ENCODE data around the gene TEX13A.
"Not testable (repeated sequence)": the region's sequence is repeated elsewhere in the genome, so short reads cannot be mapped to it uniquely, and the experiment has no call there.

The TEX13A gene

GRCh38 chrX:105220636-105221035 is at the start of gene TEX13A:
Gene TEX13A (minus strand): TSS chrX:105220694. CDS start chrX:105220397, 297 bp downstream.
- DNase-seq (ENCODE audit: low read depth) = no peak

GRCh38 chrX:105269386-105269785 is 48.9 kb upstream of the TEX13A start:
- DNase-seq (ENCODE audit: low read depth) = no peak

DNA sequence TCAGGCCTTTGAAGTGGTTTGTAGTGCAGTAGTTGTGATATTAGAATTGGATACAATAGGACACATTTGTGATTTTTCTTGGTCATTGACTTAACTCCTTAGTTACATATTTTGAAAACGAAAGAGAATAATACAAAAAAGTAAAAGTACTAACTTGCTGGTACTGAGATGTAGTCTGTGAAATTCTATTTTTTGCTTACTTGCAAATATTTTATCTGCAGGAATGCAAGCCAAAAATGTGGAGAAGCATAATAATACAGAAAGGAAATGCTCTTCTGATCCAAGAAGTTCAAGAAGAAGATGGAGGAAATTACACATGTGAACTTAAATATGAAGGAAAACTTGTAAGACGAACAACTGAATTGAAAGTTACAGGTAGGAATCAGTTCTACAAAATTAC is 46.7 kb upstream of the TEX13A start:
- no peak for DNase-seq (ENCODE audit: low read depth)

DNA sequence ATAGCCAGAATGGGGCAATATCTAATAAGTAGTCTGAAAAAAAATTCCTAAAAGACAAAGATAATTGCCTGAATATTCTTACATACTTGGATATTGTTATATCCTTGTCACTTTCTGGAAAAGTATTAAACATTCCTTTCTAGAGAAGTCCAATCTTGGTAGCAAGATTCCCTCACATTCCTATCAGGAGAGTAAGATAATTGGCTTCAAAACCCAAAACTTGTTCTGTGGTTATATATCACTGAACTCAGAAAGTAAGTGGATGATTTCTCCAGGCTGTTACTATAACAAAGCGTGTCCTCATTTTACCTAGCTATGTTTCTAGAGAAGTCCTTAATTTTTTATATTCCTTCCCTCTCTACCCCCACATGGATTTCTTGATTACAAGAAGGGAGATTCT is 46.0 kb upstream of the TEX13A start:
- DNase-seq (ENCODE audit: low read depth) = no peak

- DNase-seq (ENCODE audit: low read depth) = no peak
These were observed 44.6 kb upstream of the TEX13A start for GRCh38 chrX:105265093-105265492.

DNA sequence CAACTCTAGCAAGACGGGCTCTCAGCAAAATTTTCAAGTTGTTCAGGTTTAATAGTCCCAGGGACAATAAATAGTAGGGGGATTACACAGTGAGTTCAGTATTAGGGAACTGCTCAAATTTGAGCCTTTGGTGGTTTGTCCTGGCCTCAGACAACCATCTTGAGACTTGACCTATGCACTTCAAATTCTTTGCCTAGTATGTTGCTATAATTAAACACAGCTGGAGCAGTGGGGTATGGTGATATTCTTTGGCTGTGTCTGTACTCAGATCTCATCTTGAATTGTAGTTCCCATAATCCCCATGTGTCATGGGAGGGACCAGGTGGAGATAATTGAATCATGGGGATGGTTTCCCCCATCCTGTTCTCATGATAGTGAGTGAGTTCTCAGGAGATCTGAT is 43.3 kb upstream of the TEX13A start:
- DNase-seq (ENCODE audit: low read depth) = no peak

DNA sequence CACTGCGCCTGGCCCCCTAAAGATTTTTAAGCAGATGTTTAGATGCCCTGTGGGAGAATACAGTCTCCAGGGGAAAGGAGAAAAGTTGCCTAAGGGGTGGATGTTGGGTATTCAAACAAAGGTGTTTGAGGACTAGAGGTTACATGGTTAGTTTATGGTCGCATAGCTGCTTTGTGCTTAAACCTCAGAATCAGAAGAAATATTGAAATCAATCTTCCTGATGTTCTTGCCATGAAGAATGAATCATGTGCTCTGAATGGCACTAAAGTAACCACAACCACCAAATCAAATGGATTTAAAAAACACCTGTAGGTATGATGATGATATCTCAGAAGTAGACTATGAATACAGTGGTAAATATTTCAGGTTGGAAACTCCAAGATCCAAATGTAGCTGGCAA is 42.7 kb upstream of the TEX13A start:
- no peak for DNase-seq (ENCODE audit: low read depth)

GRCh38 chrX:105260291-105261043 is 40.0 kb upstream of the TEX13A start:
- DNase-seq (ENCODE audit: low read depth) = no peak

GRCh38 chrX:105241056-105241455 is 20.6 kb upstream of the TEX13A start:
- DNase-seq (ENCODE audit: low read depth) = no peak

DNA sequence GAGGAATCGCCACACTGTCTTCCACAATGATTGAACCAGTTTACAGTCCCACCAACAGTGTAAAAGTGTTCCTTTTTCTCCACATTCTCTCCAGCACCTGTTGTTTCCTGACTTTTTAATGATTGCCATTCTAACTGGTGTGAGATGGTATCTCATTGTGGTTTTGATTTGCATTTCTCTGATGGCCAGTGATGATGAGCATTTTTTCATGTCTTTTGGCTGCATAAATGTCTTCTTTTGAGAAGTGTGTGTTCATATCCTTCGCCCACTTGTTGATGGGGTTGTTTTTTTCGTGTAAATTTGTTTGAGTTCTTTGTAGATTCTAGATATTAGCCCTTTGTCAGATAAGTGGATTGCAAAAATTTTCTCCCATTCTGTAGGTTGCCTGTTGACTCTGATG is 16.9 kb upstream of the TEX13A start:
- not testable (repeated sequence) for DNase-seq (ENCODE audit: low read depth)

DNA sequence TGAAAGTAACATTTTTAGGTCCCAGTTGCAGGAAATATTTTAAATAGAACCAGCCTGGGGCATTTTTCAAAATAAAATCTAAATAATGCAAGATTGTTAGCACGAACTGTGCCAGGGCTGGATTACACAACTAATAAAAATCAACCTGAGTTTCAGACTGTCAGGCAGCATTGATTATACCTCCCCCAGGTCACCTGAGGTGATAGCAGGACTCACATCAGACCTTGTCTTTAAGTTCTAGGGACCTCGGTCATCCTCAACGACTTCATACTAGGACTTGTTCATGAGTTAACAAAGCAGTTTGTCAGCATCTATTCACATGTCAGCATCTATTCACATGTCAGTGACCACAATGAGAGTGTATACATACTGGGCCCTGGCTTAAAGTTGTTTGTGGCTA is 8.7 kb upstream of the TEX13A start:
- no peak for DNase-seq (ENCODE audit: low read depth)

DNA sequence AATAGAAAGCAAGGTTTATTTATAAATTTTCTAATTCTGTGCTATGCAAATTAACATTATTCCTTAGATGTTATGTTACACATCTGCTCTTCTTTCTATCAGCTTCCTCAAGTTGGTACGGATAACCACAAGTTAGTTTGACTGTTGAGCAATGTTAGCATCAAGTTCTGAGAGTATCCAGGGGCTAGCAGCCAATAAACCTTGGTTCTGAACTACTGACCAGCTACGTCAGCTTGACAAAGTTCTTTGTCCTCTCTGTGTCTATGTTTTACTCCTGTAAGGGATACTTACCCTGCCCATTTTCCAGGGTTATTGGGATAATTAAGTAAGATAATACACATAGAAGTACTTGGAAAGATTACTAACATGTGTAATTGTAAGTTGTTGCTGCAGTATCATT is 8.1 kb upstream of the TEX13A start:
- DNase-seq (ENCODE audit: low read depth) = no peak

DNA sequence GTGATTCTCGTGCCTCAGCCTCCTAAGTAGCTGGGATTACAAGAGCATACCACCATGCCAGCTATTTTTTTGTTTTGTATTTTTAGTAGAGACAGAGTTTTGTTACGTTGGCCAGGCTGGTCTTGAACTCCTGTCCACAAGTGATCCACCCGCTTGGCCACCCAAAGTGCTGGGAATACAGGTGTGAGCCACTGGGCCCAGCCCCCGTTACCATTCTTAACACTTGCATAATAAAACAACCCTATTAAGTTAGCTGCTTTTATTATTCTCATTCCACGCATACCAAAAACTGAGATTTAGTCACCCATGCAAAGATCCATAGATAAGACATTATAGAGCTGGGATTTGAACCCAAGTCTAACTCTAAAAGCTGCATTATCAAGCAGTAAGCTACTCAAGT is 6.0 kb upstream of the TEX13A start:
- DNase-seq (ENCODE audit: low read depth) = no peak

GRCh38 chrX:105221374-105221773 is 880 bp upstream of the TEX13A start:
- no peak for DNase-seq (ENCODE audit: low read depth)

GRCh38 chrX:105219454-105220401 is 766 bp downstream of the TEX13A start:
- no peak for DNase-seq (ENCODE audit: low read depth)

DNA sequence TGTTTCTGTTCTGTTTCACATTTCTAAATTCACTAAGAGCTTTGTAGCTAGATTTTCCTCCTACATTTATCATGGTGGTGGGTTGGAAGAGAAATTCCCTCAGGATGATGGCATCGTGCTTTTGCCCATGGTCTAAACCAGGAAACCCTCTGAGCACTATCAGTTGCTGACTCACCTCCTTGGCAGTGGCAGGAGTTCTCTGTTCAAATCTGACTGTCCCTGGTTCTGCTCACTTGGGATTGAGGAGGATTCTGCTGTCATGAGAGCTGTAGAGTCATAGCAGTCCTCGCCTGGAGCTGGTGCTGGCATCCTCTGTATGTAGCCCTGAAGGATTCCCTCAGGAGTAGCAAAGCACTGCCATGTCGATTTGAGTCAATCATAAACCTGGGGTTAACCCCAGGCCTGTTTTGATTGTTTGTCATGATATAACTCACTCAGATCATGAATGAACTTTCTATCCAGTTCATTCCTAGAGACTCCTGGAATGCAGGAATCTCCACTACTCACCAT is 9.4 kb downstream of the TEX13A start:
- no peak for DNase-seq (ENCODE audit: low read depth)

DNA sequence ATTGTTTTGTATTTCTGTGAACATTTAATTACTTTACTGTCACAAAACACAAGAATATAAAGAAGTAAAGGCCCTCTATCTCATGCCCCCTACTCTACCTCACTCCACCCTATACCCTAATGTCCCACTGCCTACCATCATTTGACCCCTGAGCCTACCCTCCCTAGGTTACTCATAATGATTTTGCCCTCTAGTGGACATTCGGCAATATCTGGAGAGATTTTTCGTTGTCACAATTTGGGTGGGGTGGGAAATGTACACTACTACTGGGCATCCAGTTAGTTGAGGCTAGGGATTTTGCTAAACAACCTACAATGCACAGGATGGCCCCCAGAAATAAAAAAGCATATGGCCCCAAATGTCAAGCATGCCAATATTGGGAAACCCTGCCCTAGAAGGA is 10.2 kb downstream of the TEX13A start:
- no peak for DNase-seq (ENCODE audit: low read depth)

DNA sequence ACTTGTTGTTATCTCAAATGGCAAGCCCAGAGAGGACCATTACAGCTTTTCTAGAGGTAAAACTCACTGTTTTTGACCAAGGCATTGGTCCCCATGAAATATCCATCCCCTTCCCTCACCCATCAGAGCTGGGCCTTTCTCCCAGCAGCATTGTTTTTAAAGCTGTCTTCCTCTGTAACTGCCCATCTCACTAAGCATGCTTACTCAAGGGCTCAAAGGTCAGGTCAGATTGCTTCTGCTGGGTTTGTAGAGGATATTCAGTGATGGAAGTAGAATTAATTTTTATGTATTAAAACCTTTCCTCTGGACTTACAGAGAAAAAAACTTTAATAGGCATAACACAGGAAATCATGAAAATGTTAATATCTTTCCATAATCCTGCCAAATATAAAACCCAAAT is 11.1 kb downstream of the TEX13A start:
- no peak for DNase-seq (ENCODE audit: low read depth)

DNA sequence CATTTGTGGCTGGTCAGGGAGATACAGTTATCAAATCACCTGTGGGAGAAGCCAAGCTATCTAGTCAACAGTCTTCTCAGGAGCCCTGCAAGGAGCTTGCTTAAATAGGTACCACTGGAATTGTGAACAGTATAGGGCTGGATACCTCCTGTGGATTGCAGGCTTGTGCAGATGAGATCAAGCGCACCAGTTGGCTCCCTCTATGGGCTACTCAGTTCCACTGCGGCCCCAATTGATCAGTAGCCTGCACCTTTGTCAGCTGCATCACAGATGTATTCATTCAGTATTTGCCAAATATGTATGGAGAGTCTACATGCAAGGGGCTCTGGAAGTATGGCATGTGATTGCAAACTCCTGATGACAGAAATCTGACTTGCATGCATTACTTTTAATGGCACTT is 28.6 kb downstream of the TEX13A start:
- DNase-seq (ENCODE audit: low read depth) = no peak

DNA sequence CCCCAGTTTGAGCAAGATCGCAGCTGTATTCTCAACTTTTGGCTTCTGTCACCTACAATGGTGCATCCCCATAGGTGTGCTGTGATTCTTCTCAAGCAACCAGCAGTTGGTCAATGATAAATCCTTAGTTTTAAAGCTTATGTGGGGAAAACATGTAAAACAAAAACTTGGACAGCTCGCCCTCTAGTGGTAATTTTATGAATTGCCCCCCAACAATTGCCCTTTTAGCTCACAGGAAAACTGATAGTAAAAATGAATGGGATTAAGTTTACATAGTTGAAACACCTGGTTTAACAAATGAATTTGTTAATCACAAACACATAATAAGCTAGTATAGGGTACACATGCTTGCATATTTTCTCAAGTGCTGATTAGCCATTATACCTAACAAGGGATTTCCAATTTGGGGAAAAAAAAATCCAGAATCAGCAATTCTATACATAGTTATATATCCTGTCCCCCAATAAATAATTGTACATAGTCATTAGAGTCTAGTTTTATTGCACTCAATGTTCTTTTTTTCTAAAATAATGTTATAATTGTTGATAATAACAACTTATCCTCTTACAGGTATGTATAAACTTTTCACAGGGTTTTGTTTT is 30.1 kb downstream of the TEX13A start:
- no peak for DNase-seq (ENCODE audit: low read depth)

DNA sequence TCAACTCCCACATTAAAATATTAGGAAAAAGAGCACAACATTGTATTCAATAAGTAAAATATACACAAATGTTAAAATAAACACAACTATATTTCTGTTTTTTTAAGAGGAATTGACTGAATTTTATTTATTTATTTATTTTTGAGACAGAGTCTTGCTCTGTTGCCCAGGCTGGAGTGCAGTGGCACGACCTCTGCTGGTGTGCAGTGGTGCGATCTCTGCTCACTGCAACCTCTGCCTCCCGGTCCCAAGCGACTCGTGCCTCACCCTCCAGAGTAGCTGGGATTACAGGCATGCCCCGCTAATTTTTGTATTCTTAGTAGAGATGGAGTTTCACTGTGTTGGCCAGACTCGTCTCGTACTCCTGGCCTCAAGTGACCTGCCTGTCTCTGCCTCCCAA is 31.4 kb downstream of the TEX13A start:
- DNase-seq (ENCODE audit: low read depth) = no peak

DNA sequence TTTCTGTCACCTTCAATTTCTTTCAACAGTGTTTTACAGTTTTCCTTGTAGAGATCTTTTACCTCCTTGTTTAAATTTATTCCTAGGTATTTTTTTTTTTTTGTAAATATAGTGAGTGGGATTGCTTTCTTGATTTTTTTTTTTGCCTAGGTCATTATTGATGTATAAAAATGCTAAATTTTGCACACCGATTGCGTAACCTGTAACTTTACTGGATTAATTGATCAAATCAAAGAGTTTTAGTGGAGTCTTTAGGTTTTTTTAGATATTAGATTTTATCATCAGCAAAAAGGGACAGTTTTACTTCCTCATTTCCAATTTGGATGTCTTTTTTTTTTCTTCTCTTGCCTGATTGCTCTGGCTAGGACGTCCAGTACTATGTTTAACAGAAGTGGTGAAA is 40.9 kb downstream of the TEX13A start:
- DNase-seq (ENCODE audit: low read depth) = no peak

- no peak for DNase-seq (ENCODE audit: low read depth)
These were observed 47.4 kb downstream of the TEX13A start for GRCh38 chrX:105173071-105173470.

All from CMK (cell line).